SHP77 treated with DMSO at 0.1 percent for 48 hours (cell line): ENCODE measurements around the gene USO1.
A peak's percentile ranks its signal among the peaks of the same experiment; 100 is the strongest.
"Not testable (repeated sequence)": the region's sequence is repeated elsewhere in the genome, so short reads cannot be mapped to it uniquely, and the experiment has no call there.

Experiments used
- DNase-seq: peaks from one replicate; lab custom pipeline; 2025; lab: John Stamatoyannopoulos, UW

The USO1 gene

GRCh38 chr4:75724066-75724866 lies at the start of gene USO1:
TSS of gene USO1 (plus strand) at chr4:75724577. CDS start at chr4:75724820, 243 bp downstream.
- peak; percentile 94 for DNase-seq

GRCh38 chr4:75675004-75675531 lies 49.3 kb upstream of the USO1 start:
- no peak for DNase-seq

- no peak for DNase-seq
Measured at GRCh38 chr4:75678473-75678872, 45.9 kb upstream of the USO1 start.

GRCh38 chr4:75678965-75679364 lies 45.4 kb upstream of the USO1 start:
- DNase-seq = no peak

- DNase-seq = no peak
Measured at GRCh38 chr4:75679876-75680575, 44.4 kb upstream of the USO1 start.

- no peak for DNase-seq
Measured at GRCh38 chr4:75683482-75684155, 40.8 kb upstream of the USO1 start.

- no peak for DNase-seq
Measured at GRCh38 chr4:75685546-75686189, 38.7 kb upstream of the USO1 start.

GRCh38 chr4:75686346-75686745 lies 38.0 kb upstream of the USO1 start:
- no peak for DNase-seq

- DNase-seq = not testable (repeated sequence)
Measured at GRCh38 chr4:75687125-75687524, 37.3 kb upstream of the USO1 start.

GRCh38 chr4:75692066-75692465 lies 32.3 kb upstream of the USO1 start:
- DNase-seq = not testable (repeated sequence)

- no peak for DNase-seq
Measured at GRCh38 chr4:75696071-75696470, 28.3 kb upstream of the USO1 start.

GRCh38 chr4:75696581-75696980 lies 27.8 kb upstream of the USO1 start:
- no peak for DNase-seq

- DNase-seq = no peak
Measured at GRCh38 chr4:75698162-75698962, 26.0 kb upstream of the USO1 start.

GRCh38 chr4:75698963-75699228 lies 25.5 kb upstream of the USO1 start:
- no peak for DNase-seq

GRCh38 chr4:75699299-75699698 lies 25.1 kb upstream of the USO1 start:
- no peak for DNase-seq

- no peak for DNase-seq
Measured at GRCh38 chr4:75702919-75703411, 21.4 kb upstream of the USO1 start.

- DNase-seq = no peak
Measured at GRCh38 chr4:75705198-75705977, 19.0 kb upstream of the USO1 start.

GRCh38 chr4:75708218-75708691 lies 16.1 kb upstream of the USO1 start:
- DNase-seq = no peak

GRCh38 chr4:75710246-75710645 lies 14.1 kb upstream of the USO1 start:
- no peak for DNase-seq

GRCh38 chr4:75714011-75714410 lies 10.4 kb upstream of the USO1 start:
- no peak for DNase-seq
